Panc1 (cell line): ENCODE measurements around the gene OR4D2. TPM values are rescaled to one million over a fixed set of nuclear protein-coding genes. Genes with fewer than 3 reads are reported as not detected.

Experiments used
- ATAC-seq: fragments of 200-7000 bp; cut with Tn5 transposase; 2 replicates; pipeline ENCODE4 v1.9.1; 2020; ENCODE audit warnings: mild to moderate bottlenecking, moderate library complexity
- BruUV-seq: library from RNA; stranded (reverse); fragments of 400-500 nt; replicated peaks from 2 replicates; lab custom pipeline; 2021; lab: Mats Ljungman, UMichigan
- CTCF ChIA-PET: fragments of 300-600 bp; sonication (Branson Sonifier 250); formaldehyde crosslinking; loops from one replicate; lab custom pipeline; 2022; ENCODE audit warnings: antibody characterized with exemption; lab: Charles Lee
- POLR2A ChIA-PET: fragments of 300-600 bp; sonication (Branson Sonifier 250); formaldehyde crosslinking; loops from one replicate; lab custom pipeline; 2022; ENCODE audit warnings: antibody characterized with exemption; lab: Charles Lee
- DNase-seq: peaks from one replicate; pipeline ENCODE4 v3.0.0-alpha.2; 2010; ENCODE audit warnings: low read depth, low spot score
- H3K27ac ChIP-seq: 2 replicates; pipeline ENCODE4 v1.5.1; 2011; ENCODE audit warnings: mild to moderate bottlenecking, low read length, inconsistent platforms
- H3K27me3 ChIP-seq: fragments of 200-500 bp; sonication (Bioruptor generic); 2 replicates; pipeline ENCODE4 v1.6.0; 2014; ENCODE audit warnings: low read length, inconsistent platforms; ENCODE audit not compliant: control insufficient read depth, insufficient read depth
- H3K36me3 ChIP-seq: fragments of 200-500 bp; sonication (Bioruptor generic); 2 replicates; pipeline ENCODE4 v1.5.1; 2014; ENCODE audit warnings: inconsistent platforms, mild to moderate bottlenecking, low read length, moderate library complexity; ENCODE audit not compliant: control insufficient read depth, insufficient read depth
- H3K4me1 ChIP-seq: 2 replicates; pipeline ENCODE4 v1.5.1; 2011; ENCODE audit warnings: inconsistent platforms, mild to moderate bottlenecking, low read length, moderate library complexity; ENCODE audit not compliant: control insufficient read depth, insufficient read depth
- H3K4me3 ChIP-seq, 2 experiments: 2 replicates each; pipeline ENCODE4 v1.5.1; 2011 to 2012; ENCODE audit warnings: low read depth in 2 of 2, low read length in 2 of 2, mild to moderate bottlenecking in 2 of 2, inconsistent platforms in 1 of 2, moderate library complexity in 1 of 2
- H3K9me3 ChIP-seq: fragments of 200-500 bp; sonication (Bioruptor generic); 2 replicates; pipeline ENCODE4 v1.5.1; 2014; ENCODE audit warnings: low read depth, mild to moderate bottlenecking, inconsistent platforms, low read length, moderate library complexity; ENCODE audit not compliant: control insufficient read depth, insufficient read depth
- POLR2AphosphoS5 ChIP-seq: IDR thresholded peaks from 2 replicates; pipeline ENCODE4 v1.6.1; 2012; ENCODE audit warnings: mild to moderate bottlenecking, low read depth, low read length, moderate library complexity
- SIN3A ChIP-seq: IDR thresholded peaks from 2 replicates; pipeline ENCODE4 v1.6.1; 2012; ENCODE audit warnings: low read depth, mild to moderate bottlenecking, low read length, moderate library complexity, borderline replicate concordance; ENCODE audit not compliant: insufficient read depth
- TCF7L2 ChIP-seq: IDR thresholded peaks from 2 replicates; pipeline ENCODE4 v1.6.1; 2011; ENCODE audit warnings: mild to moderate bottlenecking, low read depth, low read length, inconsistent platforms
- in situ Hi-C: cut with HindIII; loops from 2 replicates; pipeline ENCODE4 v1.10.0; 2016; ENCODE audit warnings: low sequenced_read_pairs, low pct_unique_long_range_greater_than_20kb
- intact Hi-C: fragments of 100-400 bp; cut with micrococcal nuclease; formaldehyde crosslinking; loops from one replicate; pipeline ENCODE4 v1.10.0; 2022; ENCODE audit not compliant: unreplicated experiment
- total RNA-seq: library from RNA; stranded (reverse); gene quantifications from one replicate; pipeline ENCODE4 v1.2.1, GENCODE V29; 2021; ENCODE audit not compliant: unreplicated experiment
- TF ChIP-seq, protein P1 (sequence below): fragments of 450-650 bp; IDR thresholded peaks from 2 replicates; pipeline ENCODE4 v1.5.1; 2017; ENCODE audit warnings: mild to moderate bottlenecking
- TF ChIP-seq, protein P2 (sequence below), 2 experiments: IDR thresholded peaks; 2 replicates each; pipeline ENCODE4 v1.6.1; 2011 to 2012; ENCODE audit warnings: low read depth in 2 of 2, control low read depth in 1 of 2, low read length in 1 of 2, mild to moderate bottlenecking in 1 of 2, moderate library complexity in 1 of 2; ENCODE audit not compliant: insufficient read depth in 1 of 2

Gene OR4D2
- total RNA-seq, 1 experiment from 2014 or later, result not detected

DNA sequence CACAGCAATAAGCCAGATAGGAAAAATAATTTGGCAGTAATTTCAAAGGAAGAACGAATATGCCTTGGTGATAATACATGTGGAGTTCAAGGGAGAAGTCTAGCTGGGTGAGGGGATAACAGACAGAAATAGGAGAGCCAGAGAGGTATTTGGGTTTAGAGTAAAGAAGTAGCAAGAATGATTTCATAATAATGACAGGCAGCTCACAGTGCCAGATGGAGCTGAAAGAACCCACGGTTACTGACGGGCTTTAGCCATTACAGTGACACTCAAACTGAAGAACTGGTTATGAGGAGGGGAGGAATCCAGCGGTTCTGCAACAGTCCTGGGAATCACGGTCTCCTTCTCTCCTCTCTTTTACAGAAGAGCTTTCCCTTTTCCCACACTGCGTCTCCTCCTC lies 16.4 kb upstream of the OR4D2 start:
- CTCF ChIA-PET, result no interaction called here

DNA sequence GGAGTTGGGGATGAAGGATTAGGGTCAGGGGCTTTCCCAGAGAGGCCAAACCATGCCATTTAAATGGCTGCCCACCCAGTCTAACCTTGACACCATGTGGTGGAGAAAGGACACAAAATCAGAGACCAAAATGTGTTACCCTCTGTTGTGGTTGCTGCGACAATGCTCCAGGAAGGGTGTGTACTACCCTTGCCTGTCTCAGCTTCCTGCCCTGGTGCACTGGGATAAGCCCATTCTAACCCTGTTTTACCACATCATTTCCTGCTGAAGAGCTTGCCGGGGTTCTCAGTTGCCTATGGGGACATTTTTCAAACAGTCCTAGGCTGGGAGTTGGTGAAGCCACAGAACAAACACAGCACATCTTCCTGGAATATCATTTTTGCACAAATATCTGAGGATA lies 13.7 kb upstream of the OR4D2 start:
- no peak overlapping the region for H3K4me3 ChIP-seq
- no TSS peak for BruUV-seq
- ATAC-seq (no peak), DNase-seq (no peak)
- TF ChIP-seq, protein P1, sequence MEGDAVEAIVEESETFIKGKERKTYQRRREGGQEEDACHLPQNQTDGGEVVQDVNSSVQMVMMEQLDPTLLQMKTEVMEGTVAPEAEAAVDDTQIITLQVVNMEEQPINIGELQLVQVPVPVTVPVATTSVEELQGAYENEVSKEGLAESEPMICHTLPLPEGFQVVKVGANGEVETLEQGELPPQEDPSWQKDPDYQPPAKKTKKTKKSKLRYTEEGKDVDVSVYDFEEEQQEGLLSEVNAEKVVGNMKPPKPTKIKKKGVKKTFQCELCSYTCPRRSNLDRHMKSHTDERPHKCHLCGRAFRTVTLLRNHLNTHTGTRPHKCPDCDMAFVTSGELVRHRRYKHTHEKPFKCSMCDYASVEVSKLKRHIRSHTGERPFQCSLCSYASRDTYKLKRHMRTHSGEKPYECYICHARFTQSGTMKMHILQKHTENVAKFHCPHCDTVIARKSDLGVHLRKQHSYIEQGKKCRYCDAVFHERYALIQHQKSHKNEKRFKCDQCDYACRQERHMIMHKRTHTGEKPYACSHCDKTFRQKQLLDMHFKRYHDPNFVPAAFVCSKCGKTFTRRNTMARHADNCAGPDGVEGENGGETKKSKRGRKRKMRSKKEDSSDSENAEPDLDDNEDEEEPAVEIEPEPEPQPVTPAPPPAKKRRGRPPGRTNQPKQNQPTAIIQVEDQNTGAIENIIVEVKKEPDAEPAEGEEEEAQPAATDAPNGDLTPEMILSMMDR, result no peak
- TF ChIP-seq POLR2AphosphoS5, result no peak
- TF ChIP-seq SIN3A, result no peak
- TF ChIP-seq TCF7L2, result no peak
- TF ChIP-seq, protein P2, sequence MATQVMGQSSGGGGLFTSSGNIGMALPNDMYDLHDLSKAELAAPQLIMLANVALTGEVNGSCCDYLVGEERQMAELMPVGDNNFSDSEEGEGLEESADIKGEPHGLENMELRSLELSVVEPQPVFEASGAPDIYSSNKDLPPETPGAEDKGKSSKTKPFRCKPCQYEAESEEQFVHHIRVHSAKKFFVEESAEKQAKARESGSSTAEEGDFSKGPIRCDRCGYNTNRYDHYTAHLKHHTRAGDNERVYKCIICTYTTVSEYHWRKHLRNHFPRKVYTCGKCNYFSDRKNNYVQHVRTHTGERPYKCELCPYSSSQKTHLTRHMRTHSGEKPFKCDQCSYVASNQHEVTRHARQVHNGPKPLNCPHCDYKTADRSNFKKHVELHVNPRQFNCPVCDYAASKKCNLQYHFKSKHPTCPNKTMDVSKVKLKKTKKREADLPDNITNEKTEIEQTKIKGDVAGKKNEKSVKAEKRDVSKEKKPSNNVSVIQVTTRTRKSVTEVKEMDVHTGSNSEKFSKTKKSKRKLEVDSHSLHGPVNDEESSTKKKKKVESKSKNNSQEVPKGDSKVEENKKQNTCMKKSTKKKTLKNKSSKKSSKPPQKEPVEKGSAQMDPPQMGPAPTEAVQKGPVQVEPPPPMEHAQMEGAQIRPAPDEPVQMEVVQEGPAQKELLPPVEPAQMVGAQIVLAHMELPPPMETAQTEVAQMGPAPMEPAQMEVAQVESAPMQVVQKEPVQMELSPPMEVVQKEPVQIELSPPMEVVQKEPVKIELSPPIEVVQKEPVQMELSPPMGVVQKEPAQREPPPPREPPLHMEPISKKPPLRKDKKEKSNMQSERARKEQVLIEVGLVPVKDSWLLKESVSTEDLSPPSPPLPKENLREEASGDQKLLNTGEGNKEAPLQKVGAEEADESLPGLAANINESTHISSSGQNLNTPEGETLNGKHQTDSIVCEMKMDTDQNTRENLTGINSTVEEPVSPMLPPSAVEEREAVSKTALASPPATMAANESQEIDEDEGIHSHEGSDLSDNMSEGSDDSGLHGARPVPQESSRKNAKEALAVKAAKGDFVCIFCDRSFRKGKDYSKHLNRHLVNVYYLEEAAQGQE (IDR thresholded peaks at IDR 0.05; ENCODE audit: insufficient read depth in 1 of 2, low read depth in 2 of 2, low read length in 1 of 2), result no peak
- H3K9me3 ChIP-seq, result no peaks in the 10 kb centered on the region
- ChIA-PET POLR2A (no interaction called here), CTCF (no interaction called here)
- H3K4me1 ChIP-seq, result 0 out of 2 replicates have a peak, but pooled peaks cover 2% of the 10 kb centered on the region
- no peaks in the 10 kb centered on the region for H3K36me3 ChIP-seq
- in situ Hi-C loops (no loop called here), intact Hi-C loops (no loop called here)
- no peak overlapping the region for H3K27ac ChIP-seq
- peaks cover 63% of the 10 kb centered on the region for H3K27me3 ChIP-seq

More for the DNA sequence above, 16.4 kb upstream of the OR4D2 start:
- Histone ChIP-seq H3K4me1 (no peaks in the 10 kb centered on the region), H3K36me3 (no peaks in the 10 kb centered on the region), H3K27ac (no peak overlapping the region), H3K27me3 (peaks cover 73% of the 10 kb centered on the region), H3K9me3 (no peaks in the 10 kb centered on the region), H3K4me3 (no peak overlapping the region)
- in situ Hi-C loops (no loop called here), intact Hi-C loops (no loop called here)
- DNase-seq (no peak), ATAC-seq (no peak)
- no TSS peak for BruUV-seq
- POLR2A ChIA-PET, result no interaction called here
- TF ChIP-seq, protein P1, result no peak
- TF ChIP-seq POLR2AphosphoS5 (no peak), TCF7L2 (no peak), SIN3A (no peak)
- TF ChIP-seq, protein P2 (IDR thresholded peaks at IDR 0.05; ENCODE audit: insufficient read depth in 1 of 2, low read depth in 2 of 2, low read length in 1 of 2), result no peak
